Vagina (tissue), 2 donors: ENCODE measurements around the gene CELF5.

ENCODE experiments used
- CTCF ChIP-seq, 3 experiments: fragments of 450-650 bp in 2 of 3; fragments of 200-600 bp in 1 of 3; sonication (generic) in 1 of 3; IDR thresholded peaks; one replicate each; pipeline ENCODE4 v1.5.1; 2017 to 2019; ENCODE audit warnings: antibody characterized with exemption in 3 of 3, mild to moderate bottlenecking in 2 of 3, moderate library complexity in 2 of 3
- POLR2A ChIP-seq, 2 donors: fragments of 450-650 bp; IDR thresholded peaks; one replicate each; pipeline ENCODE4 v1.6.1; 2017; ENCODE audit warnings: antibody characterized with exemption in 2 of 2, mild to moderate bottlenecking in 2 of 2, moderate library complexity in 2 of 2
- POLR2AphosphoS5 ChIP-seq, 2 donors: sonication (generic); formaldehyde crosslinking; IDR thresholded peaks; one replicate each; pipeline ENCODE4 v1.9.0; 2017; ENCODE audit warnings: antibody characterized with exemption in 2 of 2, mild to moderate bottlenecking in 2 of 2, low read depth in 1 of 2; ENCODE audit not compliant: insufficient read depth in 1 of 2

GRCh38 chr19:3196933-3197205 lies 27.6 kb upstream of the CELF5 start:
- TF ChIP-seq CTCF (IDR thresholded peaks at IDR 0.05), result no peak
- TF ChIP-seq POLR2A (IDR thresholded peaks at IDR 0.05), result no peak
- TF ChIP-seq POLR2AphosphoS5 (IDR thresholded peaks at IDR 0.05; ENCODE audit: insufficient read depth in 1 of 2, low read depth in 1 of 2), result no peak
